GM12878 (cell line): ENCODE measurements around the gene WFS1. TPM values are rescaled to one million over a fixed set of nuclear protein-coding genes. Genes with fewer than 3 reads are reported as not detected.

Source experiments
- ATAC-seq: fragments of 200-7000 bp; cut with Tn5 transposase; 3 replicates; pipeline ENCODE4 v1.9.1; 2020; ENCODE audit warnings: mild to moderate bottlenecking, moderate library complexity
- BruUV-seq: library from RNA; stranded (reverse); fragments of 400-500 nt; replicated peaks from 2 replicates; lab custom pipeline; 2021; lab: Mats Ljungman, UMichigan
- CTCF ChIA-PET: fragments of 300-600 bp; sonication (Branson Sonifier 250); formaldehyde crosslinking; extraction: SDS; loops from one replicate; lab custom pipeline; 2021; ENCODE audit warnings: inconsistent platforms; lab: Yijun Ruan, JAX
- POLR2A ChIA-PET: fragments of 350-600 bp; formaldehyde crosslinking; extraction: SDS; loops from one replicate; lab custom pipeline; 2021; ENCODE audit warnings: inconsistent platforms; lab: Charles Lee
- RAD21 ChIA-PET: fragments of 300-600 bp; sonication (Branson Sonifier 250); formaldehyde crosslinking; loops from one replicate; lab custom pipeline; 2023; ENCODE audit warnings: antibody characterized with exemption; ENCODE audit not compliant: unreplicated experiment; lab: Charles Lee
- SMC1A ChIA-PET: fragments of 300-600 bp; sonication (Branson Sonifier 250); formaldehyde crosslinking; loops from one replicate; lab custom pipeline; 2023; ENCODE audit not compliant: unreplicated experiment, uncharacterized antibody; lab: Charles Lee
- DNase-seq: peaks from one replicate; pipeline ENCODE4 v3.0.0-alpha.2; 2011; ENCODE audit warnings: low read depth, low spot score
- FAIRE-seq: peaks from 3 replicates; lab custom pipeline; 2011; peaks lifted over from hg19 to GRCh38; lab: Jason Lieb, UNC
- H2AFZ ChIP-seq: 2 replicates; pipeline ENCODE4 v1.6.0; 2011; ENCODE audit warnings: low read depth, low read length, control low read depth; ENCODE audit not compliant: control insufficient read depth
- H3K27ac ChIP-seq: 2 replicates; pipeline ENCODE4 v1.5.1; 2011; ENCODE audit warnings: control low read depth; ENCODE audit not compliant: control insufficient read depth, insufficient read depth
- H3K27me3 ChIP-seq, 2 experiments: replicated peaks in 1 of 2; 2 replicates each; pipeline versions ENCODE4 v1.6.0 to v1.6.1; 2011; ENCODE audit warnings: low read length in 1 of 2; ENCODE audit not compliant: control insufficient read depth in 2 of 2, insufficient read depth in 2 of 2
- H3K36me3 ChIP-seq, 2 experiments: 2 replicates each; pipeline ENCODE4 v1.5.1; 2011; ENCODE audit warnings: low read length in 1 of 2; ENCODE audit not compliant: control insufficient read depth in 2 of 2, insufficient read depth in 2 of 2
- H3K4me1 ChIP-seq: 2 replicates; pipeline ENCODE4 v1.6.1; 2011; ENCODE audit warnings: mild to moderate bottlenecking, low read length, moderate library complexity, mixed read lengths; ENCODE audit not compliant: control insufficient read depth, insufficient read depth
- H3K4me2 ChIP-seq: 2 replicates; pipeline ENCODE4 v1.6.0; 2011; ENCODE audit warnings: control low read depth; ENCODE audit not compliant: control insufficient read depth, insufficient read depth
- H3K4me3 ChIP-seq: fragments of 200-600 bp; sonication (generic); 2 replicates; pipeline ENCODE4 v1.5.1; 2016
- H3K79me2 ChIP-seq: 2 replicates; pipeline ENCODE4 v1.6.0; 2011; ENCODE audit warnings: low read length; ENCODE audit not compliant: control insufficient read depth, insufficient read depth
- H3K9ac ChIP-seq: 2 replicates; pipeline ENCODE4 v1.8.0; 2011; ENCODE audit warnings: low read length, control low read depth, mixed read lengths; ENCODE audit not compliant: control insufficient read depth, insufficient read depth
- H3K9me3 ChIP-seq: replicated peaks from 3 replicates; pipeline ENCODE4 v1.5.1; 2011; ENCODE audit warnings: mild to moderate bottlenecking, low read length; ENCODE audit not compliant: control insufficient read depth, insufficient read depth
- H4K20me1 ChIP-seq: 2 replicates; pipeline ENCODE4 v1.6.0; 2011; ENCODE audit not compliant: control insufficient read depth, insufficient read depth
- BACH1 ChIP-seq: fragments of 450-650 bp; IDR thresholded peaks from 2 replicates; pipeline ENCODE4 v1.6.1; 2017; ENCODE audit warnings: mild to moderate bottlenecking, borderline replicate concordance
- IKZF2 ChIP-seq, 2 experiments: fragments of 450-650 bp; IDR thresholded peaks; 2 replicates each; pipeline ENCODE4 v1.6.1; 2017; ENCODE audit warnings: mild to moderate bottlenecking in 2 of 2, moderate library complexity in 2 of 2
- LARP7 ChIP-seq: fragments of 450-650 bp; IDR thresholded peaks from 2 replicates; pipeline ENCODE4 v1.6.1; 2017; ENCODE audit warnings: mild to moderate bottlenecking
- NFIC ChIP-seq: IDR thresholded peaks from 2 replicates; pipeline ENCODE4 v1.6.1; 2012; ENCODE audit warnings: low read depth, mild to moderate bottlenecking, inconsistent platforms, low read length, moderate library complexity
- RCOR1 ChIP-seq: conservative IDR thresholded peaks from 2 replicates; pipeline ENCODE4 v1.6.1; 2012; ENCODE audit warnings: low read depth, low read length, improper control_type of control experiment
- SREBF2 ChIP-seq: IDR thresholded peaks from 2 replicates; pipeline ENCODE4 v1.6.1; 2012; ENCODE audit warnings: mild to moderate bottlenecking, low read length
- TARDBP ChIP-seq: IDR thresholded peaks from 2 replicates; pipeline ENCODE4 v1.6.1; 2016; ENCODE audit warnings: borderline replicate concordance
- TCF12 ChIP-seq: IDR thresholded peaks from 2 replicates; pipeline ENCODE4 v1.6.1; 2011; ENCODE audit warnings: low read depth, mild to moderate bottlenecking, low read length
- ZZZ3 ChIP-seq: IDR thresholded peaks from 2 replicates; pipeline ENCODE4 v1.6.1; 2011; ENCODE audit warnings: low read depth; ENCODE audit not compliant: control insufficient read depth, insufficient read length
- WGBS: methylation state at CpG from one replicate; pipeline ENCODE4 v1.1.6; 2016; ENCODE audit warnings: low lambda C conversion rate; ENCODE audit not compliant: insufficient replicate concordance, insufficient coverage; ENCODE audit errors: missing lambda C conversion rate; 5-methylcytosine and 5-hydroxymethylcytosine counted together
- in situ Hi-C: fragments of 300-500 bp; cut with MboI; formaldehyde crosslinking; loops from 9 replicates; pipeline ENCODE4 v1.14.3; 2018; ENCODE audit warnings: mixed read lengths
- intact Hi-C: fragments of 100-400 bp; cut with micrococcal nuclease; formaldehyde crosslinking; loops from one replicate; pipeline ENCODE4 v1.14.2; 2022; ENCODE audit not compliant: unreplicated experiment
- polyA plus RNA-seq, 11 experiments: library from polyadenylated mRNA; depleted of rRNA in 4 of 11; unstranded in 6 of 11; stranded (reverse) in 5 of 11; fragments of >200 nt; fragmentation: Nextera tagmentation in 4 of 11; fragmentation: Illumina TruSeq in 1 of 11; extraction: Ambion mirVana in 4 of 11; extraction: Trizol in 1 of 11; gene quantifications; 1 replicate in 1 of 11; 2 replicates in 10 of 11; pipeline versions ENCODE4 v1.2.1 to v1.2.3, GENCODE V29; 2011 to 2016; ENCODE audit warnings: inconsistent platforms in 2 of 11, missing spikeins in 2 of 11, low read depth in 1 of 11
- total RNA-seq, 4 experiments: library from RNA; depleted of rRNA in 3 of 4; stranded (reverse); fragments of >200 nt in 3 of 4; fragmentation: Illumina TruSeq in 1 of 4; extraction: Trizol in 1 of 4; gene quantifications; 2 replicates each; pipeline versions ENCODE4 v1.2.1 to v1.2.3, GENCODE V29; 2013 to 2021

The WFS1 gene
- total and polyA plus RNA-seq, 10 of the 15 experiments (the other 5 are each of a cell fraction or from before 2014, with no cell fraction given): 0.31 to 4.7 (median 2.0) TPM

DNA sequence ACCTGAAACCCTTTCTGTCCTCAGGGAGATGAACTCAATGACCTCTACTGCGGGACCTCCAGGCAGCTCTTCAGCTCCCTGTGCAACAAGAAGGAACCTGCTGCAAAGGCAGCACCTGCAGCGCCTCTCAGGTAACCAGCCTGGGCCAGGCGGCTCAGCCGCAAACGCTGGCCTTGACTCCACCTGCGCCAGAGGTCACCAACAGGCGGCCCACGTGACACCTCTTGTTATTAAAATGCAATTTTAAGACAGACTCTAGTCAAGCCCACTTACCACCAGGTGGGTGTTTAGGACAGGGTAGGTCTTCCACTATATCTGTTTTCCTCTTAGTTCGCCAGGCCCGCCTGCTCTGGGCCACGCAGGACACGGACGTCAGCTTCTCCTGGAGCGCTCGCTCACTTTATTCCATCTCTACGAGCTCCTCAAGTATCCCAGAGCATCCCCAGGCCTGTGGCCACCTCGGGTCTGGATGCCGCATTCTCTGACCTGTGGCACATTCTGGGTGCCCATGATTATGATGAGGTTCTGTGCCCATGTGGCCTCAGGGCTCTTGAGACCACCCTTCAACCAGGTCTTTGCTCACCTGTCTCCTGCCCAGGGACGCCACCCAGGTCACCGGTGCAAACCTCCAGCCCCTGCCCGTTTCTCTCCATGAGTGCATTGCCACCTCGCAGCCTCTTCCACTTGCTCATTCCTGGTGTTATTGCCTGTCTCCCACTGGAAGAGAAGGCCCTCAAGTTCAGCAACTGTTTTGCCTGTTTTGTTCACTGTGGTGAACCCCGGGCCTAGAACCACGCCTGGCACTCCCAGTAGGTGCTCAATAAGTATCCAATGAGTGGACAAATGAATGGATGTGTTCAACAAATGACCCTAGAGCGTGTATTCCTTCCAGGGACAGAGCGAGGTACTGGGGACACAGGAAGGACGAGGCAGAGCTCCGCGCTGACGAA, 36.5 kb upstream of the WFS1 start:
- BruUV-seq: no TSS peak
- Histone ChIP-seq H3K27me3 (no peaks in the 10 kb centered on the region; a peak in 2 of 4 replicates), H3K27ac (no peak overlapping the region), H4K20me1 (no peaks in the 10 kb centered on the region), H2AFZ (no peak overlapping the region), H3K4me1 (no peaks in the 10 kb centered on the region), H3K9me3 (no peaks in the 10 kb centered on the region), H3K4me3 (no peak overlapping the region), H3K4me2 (no peak overlapping the region), H3K36me3 (no peaks in the 10 kb centered on the region), H3K9ac (no peak overlapping the region), H3K79me2 (no peaks in the 10 kb centered on the region)
- in situ Hi-C loops: no loop called here
- intact Hi-C loops: no loop called here
- CTCF ChIA-PET: no interaction called here
- ATAC-seq (no peak), FAIRE-seq (no peak), DNase-seq (no peak)
- POLR2A ChIA-PET: no interaction called here
- RAD21 ChIA-PET: no interaction called here
- WGBS: 53% methylated on average over 30 of the region's 30 CpGs
- TF ChIP-seq BACH1: no peak
- TF ChIP-seq ZZZ3: no peak
- TF ChIP-seq IKZF2 (IDR thresholded peaks at IDR 0.05): no peak
- TF ChIP-seq NFIC: no peak
- no peak for TF ChIP-seq LARP7
- TF ChIP-seq TCF12: no peak
- TF ChIP-seq SREBF2: no peak
- no peak for TF ChIP-seq TARDBP
- no peak for TF ChIP-seq RCOR1
- SMC1A ChIA-PET: interaction anchor here (1.5 kb wide), 1 partner anchor 17 kb away, joined by 3 read pairs; no protein-coding TSS in a partner anchor
